Mesothelial cell of epicardium (in vitro differentiated cells): ENCODE data around the gene OR10J4. TPM values are rescaled to one million over a fixed set of nuclear protein-coding genes. Genes with fewer than 3 reads are reported as not detected.
"Not testable (repeated sequence)": the region's sequence is repeated elsewhere in the genome, so short reads cannot be mapped to it uniquely, and the experiment has no call there.

Source experiments
- DNase-seq, 2 experiments: peaks; one replicate each; pipeline ENCODE4 v3.0.0; 2021; ENCODE audit warnings: low spot score in 2 of 2; ENCODE audit not compliant: unreplicated experiment in 2 of 2
- H3K27ac Mint-ChIP-seq: 2 replicates; pipeline ENCODE4 v1.8.0; 2021; ENCODE audit warnings: mixed read lengths
- H3K27me3 Mint-ChIP-seq: 2 replicates; pipeline ENCODE4 v1.8.0; 2021; ENCODE audit warnings: low read depth, mixed read lengths
- H3K36me3 Mint-ChIP-seq: 2 replicates; pipeline ENCODE4 v1.8.0; 2021; ENCODE audit warnings: mixed read lengths
- H3K4me1 Mint-ChIP-seq: 2 replicates; pipeline ENCODE4 v1.8.0; 2021; ENCODE audit warnings: mixed read lengths
- H3K4me3 Mint-ChIP-seq: 2 replicates; pipeline ENCODE4 v1.8.0; 2021; ENCODE audit warnings: mild to moderate bottlenecking, moderate library complexity, mixed read lengths
- H3K9me3 Mint-ChIP-seq: 2 replicates; pipeline ENCODE4 v1.8.0; 2021; ENCODE audit warnings: mixed read lengths
- CTCF ChIP-seq: fragments of 200-600 bp; sonication (generic); IDR thresholded peaks from one replicate; pipeline ENCODE4 v1.5.0; 2021; ENCODE audit warnings: antibody characterized with exemption; ENCODE audit not compliant: unreplicated experiment
- total RNA-seq: library from RNA; stranded (reverse); gene quantifications from 3 replicates; pipeline ENCODE4 v1.2.1, GENCODE V29; 2021

The OR10J4 gene
- total RNA-seq, 1 donor from 2014 or later = not detected

GRCh38 chr1:159442428-159442827, 10.4 kb downstream of the OR10J4 start:
- no peak for TF ChIP-seq CTCF
- no peak overlapping the region for H3K27ac Mint-ChIP-seq
- H3K27me3 Mint-ChIP-seq = no peaks in the 10 kb centered on the region
- H3K9me3 Mint-ChIP-seq = peaks cover 78% of the 10 kb centered on the region
- no peaks in the 10 kb centered on the region for H3K36me3 Mint-ChIP-seq
- H3K4me3 Mint-ChIP-seq = no peak overlapping the region
- DNase-seq = no peak
- no peaks in the 10 kb centered on the region for H3K4me1 Mint-ChIP-seq

- H3K27ac Mint-ChIP-seq = no peak overlapping the region
- no peaks in the 10 kb centered on the region for H3K36me3 Mint-ChIP-seq
- TF ChIP-seq CTCF = no peak
- no peaks in the 10 kb centered on the region for H3K4me1 Mint-ChIP-seq
- no peaks in the 10 kb centered on the region for H3K27me3 Mint-ChIP-seq
- peaks cover 80% of the 10 kb centered on the region for H3K9me3 Mint-ChIP-seq
- DNase-seq = no peak
- H3K4me3 Mint-ChIP-seq = no peak overlapping the region
Observed at GRCh38 chr1:159443066-159443750, 11.2 kb downstream of the OR10J4 start.

- H3K27ac Mint-ChIP-seq = no peak overlapping the region
- H3K4me1 Mint-ChIP-seq = no peaks in the 10 kb centered on the region
- H3K9me3 Mint-ChIP-seq = peaks cover 78% of the 10 kb centered on the region
- H3K4me3 Mint-ChIP-seq = no peak overlapping the region
- TF ChIP-seq CTCF = no peak
- no peak for DNase-seq
- H3K36me3 Mint-ChIP-seq = no peaks in the 10 kb centered on the region
- H3K27me3 Mint-ChIP-seq = no peaks in the 10 kb centered on the region
Observed at GRCh38 chr1:159444511-159444910, 12.5 kb downstream of the OR10J4 start.

DNA sequence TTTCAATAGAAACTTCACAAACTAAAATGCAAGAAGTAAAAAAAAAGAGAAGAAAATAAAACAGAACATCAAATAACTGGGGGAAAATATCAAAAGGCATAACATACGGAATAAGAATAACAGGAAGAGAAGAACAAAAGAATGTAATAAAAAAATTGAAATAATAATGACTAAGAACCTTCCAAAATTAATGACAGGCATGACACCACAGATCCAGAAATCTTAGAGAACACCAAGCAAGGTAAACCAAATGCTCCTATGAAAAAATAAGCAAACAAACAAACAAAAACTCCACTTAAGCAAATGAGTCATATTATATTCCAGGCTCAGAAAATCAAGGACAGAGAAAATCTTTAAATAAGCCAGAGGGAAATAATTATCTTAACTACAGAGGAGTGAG, 16.2 kb downstream of the OR10J4 start:
- Mint-ChIP-seq H3K27me3 (no peaks in the 10 kb centered on the region), H3K36me3 (no peaks in the 10 kb centered on the region), H3K9me3 (peaks cover 67% of the 10 kb centered on the region), H3K4me1 (no peaks in the 10 kb centered on the region), H3K4me3 (no peak overlapping the region), H3K27ac (no peak overlapping the region)
- TF ChIP-seq CTCF = no peak
- no peak for DNase-seq

- DNase-seq, H3K27me3 Mint-ChIP-seq, H3K36me3 Mint-ChIP-seq, H3K27ac Mint-ChIP-seq, H3K4me3 Mint-ChIP-seq, H3K4me1 Mint-ChIP-seq: not testable (repeated sequence)
- H3K9me3 Mint-ChIP-seq = peaks cover 63% of the 10 kb centered on the region
Observed at GRCh38 chr1:159449605-159450004, 17.6 kb downstream of the OR10J4 start.

- H3K36me3 Mint-ChIP-seq = no peaks in the 10 kb centered on the region
- no peak for TF ChIP-seq CTCF
- no peaks in the 10 kb centered on the region for H3K4me1 Mint-ChIP-seq
- H3K9me3 Mint-ChIP-seq = peaks cover 50% of the 10 kb centered on the region
- H3K27me3 Mint-ChIP-seq = no peaks in the 10 kb centered on the region
- H3K4me3 Mint-ChIP-seq = no peak overlapping the region
- no peak for DNase-seq
- H3K27ac Mint-ChIP-seq = no peak overlapping the region
Observed at GRCh38 chr1:159459551-159459950, 27.5 kb downstream of the OR10J4 start.
